Measurements from ENCODE around the gene DEFB131A.
"Not testable (repeated sequence)": the region's sequence is repeated elsewhere in the genome, so short reads cannot be mapped to it uniquely, and the experiment has no call there.

The DEFB131A gene

GRCh38 chr4:9495443-9495842, 51.2 kb downstream of the DEFB131A start:
- DNase-seq: peak; percentile 81 to 84

- DNase-seq: not testable (repeated sequence)
Measured at GRCh38 chr4:9497575-9498467, 53.6 kb downstream of the DEFB131A start.

GRCh38 chr4:9498468-9499040, 54.3 kb downstream of the DEFB131A start:
- DNase-seq: not testable (repeated sequence)

- DNase-seq: not testable (repeated sequence)
Measured at GRCh38 chr4:9499974-9500487, 55.8 kb downstream of the DEFB131A start.
